Renal pelvis (tissue), 12 donors: Measurements from ENCODE around the gene ABCC12. TPM values are rescaled to one million over a fixed set of nuclear protein-coding genes. Genes with fewer than 3 reads are reported as not detected.
"Not testable (repeated sequence)": the region's sequence is repeated elsewhere in the genome, so short reads cannot be mapped to it uniquely, and the experiment has no call there.

Experiments used
- DNase-seq: peaks from one replicate; pipeline ENCODE4 v3.0.0-alpha.2; 2013
- long read RNA-seq, 16 experiments: transcript quantifications; one replicate each; lab custom pipeline, GENCODE V29; 2026
- polyA plus RNA-seq, 3 donors: library from polyadenylated mRNA; unstranded; fragments of 120-200 nt; gene quantifications; one replicate each; pipeline ENCODE4 v1.2.1, GENCODE V29; 2013; ENCODE audit not compliant: insufficient read length in 3 of 3

Gene ABCC12
- under 1 TPM in 2 of 3 donors, not detected in 1; 0.04 to 0.09 TPM for polyA plus RNA-seq
- long read RNA-seq, donor 1: 0 reads
- long read RNA-seq, donor 2: 0 reads
- long read RNA-seq, donor 3: 0 reads
- long read RNA-seq, donor 4: 0 reads
- long read RNA-seq, donor 5: 0 reads
- long read RNA-seq, donor 6: 0 reads
- long read RNA-seq, donor 7: 0 reads
- long read RNA-seq, donor 8: 0 reads
- long read RNA-seq, donor 9: 0 reads
- long read RNA-seq, donor 10: 0 reads
- long read RNA-seq, donor 11: 0 reads
- long read RNA-seq, donor 12: 0 reads
- long read RNA-seq, donor 13: 0 reads
- long read RNA-seq, donor 14: 0 reads
- long read RNA-seq, donor 15: 0 reads
- long read RNA-seq, donor 16: 0 reads

- DNase-seq: no peak
Observed at GRCh38 chr16:48155926-48156789, at the start of gene ABCC12. Gene ABCC12 (minus strand): TSS chr16:48155993. CDS start chr16:48146424, 9,569 bp downstream.

- DNase-seq: no peak
Observed at GRCh38 chr16:48204825-48205151, 49.0 kb upstream of the ABCC12 start.

GRCh38 chr16:48203974-48204824 is 48.4 kb upstream of the ABCC12 start:
- no peak for DNase-seq

DNA sequence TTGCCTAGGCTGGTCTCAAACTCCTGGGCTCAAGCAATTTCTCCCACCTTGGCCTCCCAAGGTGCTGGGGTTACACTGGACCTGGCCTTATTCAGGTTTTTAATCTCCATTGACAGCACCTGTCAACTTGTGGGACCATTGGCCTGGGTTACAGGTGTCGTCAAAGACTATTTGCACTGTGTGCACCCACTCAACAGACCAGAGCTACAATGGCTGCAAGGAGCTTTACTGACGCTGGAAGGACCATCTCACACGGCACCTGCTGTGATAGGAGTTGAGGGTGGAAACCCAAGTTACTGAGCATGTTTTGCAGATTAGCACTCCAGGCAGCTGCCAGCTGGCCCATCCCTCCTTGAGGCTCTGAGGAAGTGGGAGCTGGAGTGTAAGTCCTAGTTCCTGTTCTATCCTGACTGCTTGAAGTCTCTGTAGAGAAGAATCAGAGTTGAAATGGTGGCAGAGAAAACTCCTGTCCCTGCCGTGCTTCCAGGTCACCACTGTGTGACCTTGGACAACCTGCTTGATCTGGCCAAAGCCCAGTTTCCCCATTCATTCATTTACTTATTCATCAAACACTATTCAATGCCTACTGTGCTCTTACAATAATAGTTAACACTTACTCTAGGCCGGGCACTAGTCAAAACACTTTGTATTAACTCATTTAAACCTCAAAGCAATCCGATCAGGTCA is 45.9 kb upstream of the ABCC12 start:
- DNase-seq: no peak

DNA sequence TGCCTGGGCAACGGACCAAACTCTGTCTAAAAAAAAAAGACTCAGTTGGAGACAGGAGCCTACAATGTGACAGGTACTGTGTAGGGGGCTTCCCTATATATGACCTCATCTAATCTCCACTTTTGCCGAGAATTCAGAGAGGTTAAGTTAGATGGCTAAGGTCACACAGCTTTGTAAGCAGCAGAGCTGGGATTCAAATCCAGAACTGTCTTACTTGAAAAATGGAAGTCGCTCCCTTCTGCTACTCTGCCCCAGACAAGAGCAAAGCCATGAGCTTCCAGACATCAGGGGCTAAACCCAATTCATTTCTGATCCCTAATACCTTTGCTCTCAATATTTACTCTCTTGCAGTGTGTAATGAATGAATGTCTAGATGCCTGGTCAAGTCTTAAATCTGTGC is 41.5 kb upstream of the ABCC12 start:
- DNase-seq: no peak

DNA sequence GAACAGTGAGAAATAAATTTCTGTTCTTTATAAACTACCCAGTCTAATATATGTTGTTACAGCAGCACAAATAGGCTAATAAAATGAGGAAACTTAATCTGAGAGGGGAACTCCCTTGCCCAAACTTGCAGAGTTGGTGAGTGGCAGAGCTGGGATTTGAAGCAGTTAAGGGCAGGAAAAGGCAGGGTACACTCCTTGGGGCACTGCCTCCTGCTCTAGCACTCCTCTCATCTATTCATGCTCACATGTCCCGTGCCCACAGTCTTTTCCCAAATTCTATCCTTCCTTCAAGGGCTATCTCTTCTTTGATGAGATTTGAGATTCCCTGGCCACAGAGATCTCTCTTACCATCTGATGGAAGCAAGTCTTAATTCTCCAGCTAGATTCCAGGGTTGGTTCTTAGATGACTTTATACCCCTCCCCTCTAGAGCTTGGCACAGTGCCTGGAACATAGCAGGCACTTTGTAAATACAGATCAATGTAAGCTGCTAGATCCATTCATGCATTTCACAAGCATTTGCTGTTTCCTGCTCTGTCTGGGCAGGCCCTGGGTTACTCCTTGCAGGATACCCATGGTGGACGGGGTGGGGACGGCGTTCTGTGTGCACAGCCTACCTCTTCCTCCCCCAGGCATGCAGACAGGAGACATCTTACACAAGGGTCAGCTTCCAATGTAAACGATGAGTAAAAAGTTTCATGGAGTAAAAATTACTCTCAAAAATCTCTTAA is 39.2 kb upstream of the ABCC12 start:
- DNase-seq: peak; percentile 19

DNA sequence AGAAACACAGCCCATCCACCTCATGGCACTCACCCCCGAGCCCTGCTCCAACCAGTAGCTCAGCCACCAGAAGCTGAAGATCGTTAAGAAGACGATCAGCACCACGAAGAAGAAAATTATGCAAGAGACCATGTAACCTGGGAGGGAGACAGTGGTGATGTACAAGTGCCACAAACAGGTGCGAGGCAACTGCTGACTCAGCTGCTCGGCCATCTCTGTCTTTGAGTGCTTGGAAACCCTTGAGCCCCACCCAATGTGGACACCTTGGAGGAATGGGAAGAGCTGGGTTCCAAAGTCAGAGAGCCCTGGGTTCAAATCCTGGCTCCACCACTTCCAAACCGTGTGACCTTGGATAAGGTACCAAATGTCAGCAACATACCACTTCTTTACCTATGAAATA is 38.1 kb upstream of the ABCC12 start:
- DNase-seq: no peak

GRCh38 chr16:48188449-48189102 is 32.8 kb upstream of the ABCC12 start:
- no peak for DNase-seq

- no peak for DNase-seq
Observed at GRCh38 chr16:48187779-48188178, 32.0 kb upstream of the ABCC12 start.

GRCh38 chr16:48184681-48185080 is 28.9 kb upstream of the ABCC12 start:
- no peak for DNase-seq

DNA sequence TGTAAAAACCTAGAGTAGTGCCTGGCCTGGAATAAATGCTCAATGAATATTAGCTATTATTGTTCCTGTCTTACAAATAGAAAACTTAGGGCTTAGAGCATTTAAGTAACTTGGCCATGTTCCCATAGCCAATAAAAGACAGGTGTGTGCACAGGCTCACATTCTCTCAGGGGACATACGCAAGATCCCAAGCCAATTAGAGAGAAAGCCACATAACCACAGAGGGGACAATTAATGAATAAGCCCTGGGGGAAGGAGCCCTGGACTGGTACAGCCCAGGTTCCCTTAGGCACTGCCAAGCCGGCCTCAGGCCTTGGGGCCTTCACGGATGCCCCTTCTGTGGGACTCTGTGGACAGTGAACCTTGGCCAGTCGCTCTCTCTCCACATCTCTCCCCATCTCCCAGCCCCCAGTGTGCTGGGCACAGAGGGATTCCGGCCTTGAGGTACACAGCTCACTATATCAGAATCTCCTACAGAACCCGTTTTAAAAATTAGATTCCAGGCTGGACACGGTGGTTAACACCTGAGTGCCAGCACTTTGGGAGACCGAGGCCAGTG is 27.3 kb upstream of the ABCC12 start:
- no peak for DNase-seq

DNA sequence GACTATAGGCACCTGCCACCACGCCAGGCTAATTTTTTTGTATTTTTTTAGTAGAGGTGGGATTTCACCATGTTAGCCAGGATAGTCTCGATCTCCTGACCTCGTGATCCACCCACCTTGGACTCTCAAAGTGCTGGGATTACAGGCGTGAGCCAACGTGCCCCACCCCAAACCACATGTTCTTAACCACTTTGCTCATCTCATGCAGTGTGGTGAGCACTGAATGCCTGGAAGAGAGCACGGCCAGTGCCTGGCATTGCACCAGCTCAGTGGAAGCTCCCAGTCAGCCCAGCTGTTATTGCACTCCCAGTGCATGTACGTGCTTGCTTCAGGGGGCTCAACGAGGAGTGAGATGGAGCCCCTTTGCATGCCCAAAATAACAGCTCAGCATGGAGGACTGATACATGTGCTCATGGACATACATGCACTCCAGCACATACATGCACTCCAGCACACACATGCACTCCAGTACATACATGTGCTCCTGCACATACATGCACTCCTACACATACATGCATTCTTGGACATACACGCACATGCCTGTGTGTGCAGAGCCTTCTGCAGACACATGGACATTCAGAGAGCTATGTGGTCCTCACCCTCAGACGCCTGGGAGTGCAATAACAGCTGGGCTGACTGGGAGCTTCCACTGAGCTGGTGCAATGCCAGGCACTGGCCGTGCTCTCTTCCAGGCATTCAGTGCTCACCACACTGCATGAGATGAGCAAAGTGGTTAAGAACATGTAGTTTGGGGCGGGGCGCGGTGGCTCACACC is 26.1 kb upstream of the ABCC12 start:
- DNase-seq: not testable (repeated sequence)

GRCh38 chr16:48180868-48181480 is 25.2 kb upstream of the ABCC12 start:
- DNase-seq: no peak

DNA sequence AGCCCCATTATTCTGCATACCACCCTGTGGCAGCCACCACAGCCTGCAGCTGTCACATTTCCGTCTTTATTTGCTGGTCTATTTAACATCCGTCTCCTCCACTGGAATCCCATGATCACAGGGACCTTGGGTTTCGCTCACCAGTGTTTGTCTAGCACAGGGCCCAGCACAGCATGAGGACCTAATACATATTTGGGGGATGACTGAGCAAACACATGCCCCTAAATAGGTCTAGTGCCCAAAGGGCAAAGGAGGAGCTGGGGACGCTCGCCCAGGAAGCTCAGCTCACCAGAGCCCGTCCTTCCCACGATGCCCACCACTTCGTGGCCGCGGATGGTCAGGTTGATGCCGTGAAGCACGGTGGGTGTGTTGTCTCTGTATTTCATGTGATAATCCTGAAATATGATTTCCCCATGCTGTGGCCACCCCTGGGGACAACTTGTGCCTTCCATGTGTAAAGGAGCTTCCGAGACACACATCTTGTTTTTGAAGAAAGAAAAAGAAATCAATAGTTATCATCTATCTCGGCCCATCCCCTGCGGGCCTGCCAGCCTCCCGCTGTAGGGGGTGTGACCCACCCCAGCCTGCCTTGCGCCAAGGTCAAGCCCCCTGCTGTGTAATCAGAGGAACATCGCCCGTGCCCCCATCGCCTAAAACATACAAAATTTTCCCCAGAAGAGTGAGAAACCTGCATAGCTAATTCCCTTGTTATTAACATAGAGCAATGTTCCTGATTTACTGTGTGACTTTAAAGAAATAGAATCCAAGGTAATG is 21.0 kb upstream of the ABCC12 start:
- DNase-seq: no peak

GRCh38 chr16:48173889-48174288 is 18.1 kb upstream of the ABCC12 start:
- no peak for DNase-seq

DNA sequence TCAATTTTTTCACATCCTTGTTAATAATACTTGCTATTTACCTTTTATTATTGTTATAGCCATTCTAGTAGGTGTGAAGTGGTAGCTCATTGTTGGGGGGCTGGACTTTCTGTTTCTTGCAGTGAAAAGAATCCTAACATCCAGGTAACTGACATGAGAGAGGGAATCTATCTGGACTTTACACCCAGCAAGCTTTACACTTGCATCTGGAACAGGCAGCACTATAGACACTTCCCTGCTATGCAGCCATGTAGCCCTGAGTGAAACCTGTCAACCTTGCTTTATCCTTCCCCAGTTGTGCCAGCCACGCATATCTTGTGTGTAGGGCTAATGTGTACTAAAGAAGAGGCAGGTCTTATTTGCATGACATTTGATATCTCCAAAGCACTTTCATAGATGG is 16.9 kb upstream of the ABCC12 start:
- no peak for DNase-seq

DNA sequence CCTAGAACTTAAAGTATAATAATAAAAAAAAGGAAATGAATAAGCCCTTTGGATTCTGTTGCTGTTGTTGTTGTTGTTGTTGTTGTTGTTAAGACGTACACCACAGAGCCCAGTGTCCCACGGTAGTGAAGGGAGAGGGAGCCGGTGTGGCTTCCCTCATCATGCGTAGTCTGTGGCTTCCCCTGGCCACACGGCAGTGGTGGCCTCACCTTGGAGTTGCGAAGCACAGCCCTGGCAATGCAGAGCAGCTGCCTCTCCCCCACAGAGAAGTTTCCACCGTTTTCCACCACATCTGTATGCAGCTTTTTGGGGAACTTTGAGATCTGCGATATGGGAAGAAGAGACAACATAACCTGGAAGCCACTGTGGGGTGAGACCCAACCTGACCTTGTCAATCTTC is 14.1 kb upstream of the ABCC12 start:
- no peak for DNase-seq

DNA sequence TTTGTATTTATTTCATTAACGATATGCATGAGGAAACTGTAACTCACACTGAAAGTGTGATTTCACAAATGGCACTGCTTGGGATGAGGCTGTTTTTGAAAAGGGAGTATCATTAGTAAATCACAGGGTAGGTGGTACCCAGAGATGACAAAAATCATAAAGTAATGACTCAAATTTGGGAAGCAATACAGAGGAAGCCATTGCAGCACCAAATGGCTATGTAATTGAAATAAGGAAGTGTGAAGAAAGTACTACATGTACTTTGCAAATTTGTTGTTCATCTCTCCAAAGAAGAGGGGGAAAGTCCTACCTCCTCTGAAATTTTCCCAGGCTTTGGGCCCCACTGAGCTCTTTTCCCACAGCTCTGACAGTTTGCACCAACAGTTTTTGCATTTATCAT is 12.3 kb upstream of the ABCC12 start:
- no peak for DNase-seq
